NT2/D1 (cell line): Measurements from ENCODE around the gene L3MBTL3.

ENCODE experiments used
- SUZ12 ChIP-seq: IDR thresholded peaks from 2 replicates; pipeline ENCODE4 v1.6.1; 2011; ENCODE audit not compliant: insufficient read length, insufficient read depth; ENCODE audit errors: extremely low read depth
- YY1 ChIP-seq: IDR thresholded peaks from 2 replicates; pipeline ENCODE4 v1.6.1; 2011; ENCODE audit not compliant: insufficient read length, insufficient read depth

DNA sequence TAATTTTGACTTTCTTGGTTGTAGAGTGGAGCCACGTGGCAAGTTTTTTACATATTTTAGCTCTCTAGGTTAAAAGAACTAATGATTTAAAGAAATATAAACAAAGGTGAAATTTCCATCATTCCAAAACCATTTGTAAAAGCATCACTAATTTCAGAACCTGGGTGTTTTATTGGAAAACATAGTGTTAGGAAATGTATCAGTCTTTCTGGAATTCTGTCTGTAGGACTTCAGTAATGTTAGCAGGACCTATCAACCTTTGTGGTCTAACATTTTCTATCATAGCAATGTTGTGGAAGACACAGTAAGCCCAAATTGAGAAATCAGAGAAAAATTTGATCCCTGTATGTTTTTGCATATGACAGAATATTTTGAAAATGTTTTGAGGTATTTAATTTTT, 28.3 kb downstream of the L3MBTL3 start:
- TF ChIP-seq YY1 (no peak), SUZ12 (no peak)
